Mucosa of stomach (tissue), 1 donor: ENCODE results near the gene PRDX2.
"Not testable (repeated sequence)": the region's sequence is repeated elsewhere in the genome, so short reads cannot be mapped to it uniquely, and the experiment has no call there.

Experiments used
- H3K27me3 ChIP-seq: one replicate; pipeline ENCODE4 v1.7.0; 2013; ENCODE audit warnings: mild to moderate bottlenecking, low read length; ENCODE audit not compliant: control insufficient read depth, insufficient read depth
- H3K36me3 ChIP-seq: one replicate; pipeline ENCODE4 v1.7.0; 2013; ENCODE audit warnings: low read length; ENCODE audit not compliant: control insufficient read depth, insufficient read depth
- H3K4me1 ChIP-seq: one replicate; pipeline ENCODE4 v1.7.0; 2013; ENCODE audit warnings: mild to moderate bottlenecking, low read length; ENCODE audit not compliant: control insufficient read depth, insufficient read depth
- H3K4me3 ChIP-seq: one replicate; pipeline ENCODE4 v1.7.0; 2013; ENCODE audit warnings: low read length
- H3K9ac ChIP-seq: one replicate; pipeline ENCODE4 v1.7.0; 2013; ENCODE audit warnings: mild to moderate bottlenecking, low read length, moderate library complexity
- H3K9me3 ChIP-seq: one replicate; pipeline ENCODE4 v1.7.0; 2013; ENCODE audit warnings: mild to moderate bottlenecking, low read length, moderate library complexity; ENCODE audit not compliant: control insufficient read depth
- donor health status: Pancreatic carcinoma.

Gene PRDX2

GRCh38 chr19:12837225-12837624, 35.6 kb upstream of the PRDX2 start:
- Histone ChIP-seq H3K9ac (no peak overlapping the region), H3K4me3 (no peak overlapping the region), H3K36me3 (no peaks in the 10 kb centered on the region), H3K27me3 (peaks cover 87% of the 10 kb centered on the region), H3K4me1 (peaks cover 29% of the 10 kb centered on the region), H3K9me3 (no peaks in the 10 kb centered on the region)

- H3K27me3 ChIP-seq = peaks cover 89% of the 10 kb centered on the region
- H3K9me3 ChIP-seq = no peaks in the 10 kb centered on the region
- no peak overlapping the region for H3K4me3 ChIP-seq
- no peaks in the 10 kb centered on the region for H3K36me3 ChIP-seq
- no peak overlapping the region for H3K9ac ChIP-seq
- peaks cover 26% of the 10 kb centered on the region for H3K4me1 ChIP-seq
These were observed 34.9 kb upstream of the PRDX2 start for GRCh38 chr19:12836529-12836863.

GRCh38 chr19:12834976-12835757, 33.6 kb upstream of the PRDX2 start:
- no peak overlapping the region for H3K9ac ChIP-seq
- peaks cover 18% of the 10 kb centered on the region for H3K4me1 ChIP-seq
- no peaks in the 10 kb centered on the region for H3K36me3 ChIP-seq
- peaks cover 81% of the 10 kb centered on the region for H3K27me3 ChIP-seq
- H3K4me3 ChIP-seq = peak overlapping the region; percentile 4
- no peaks in the 10 kb centered on the region for H3K9me3 ChIP-seq

GRCh38 chr19:12834566-12834943, 33.0 kb upstream of the PRDX2 start, which contains the start of gene RTBDN:
RTBDN (minus strand) TSS chr19:12834579; CDS start chr19:12829979, 4,600 bp downstream.
- Histone ChIP-seq H3K9ac (no peak within 1 kb of the TSS), H3K36me3 (no peaks in the 10 kb centered on the region), H3K4me3 (no peak within 1 kb of the TSS), H3K9me3 (no peaks in the 10 kb centered on the region), H3K27me3 (peaks cover 76% of the 10 kb centered on the region), H3K4me1 (peaks cover 18% of the 10 kb centered on the region)

GRCh38 chr19:12833738-12834565, 32.4 kb upstream of the PRDX2 start:
- no peak overlapping the region for H3K9ac ChIP-seq
- peaks cover 73% of the 10 kb centered on the region for H3K27me3 ChIP-seq

GRCh38 chr19:12833418-12833737, 31.8 kb upstream of the PRDX2 start:
- Histone ChIP-seq H3K4me1 (peaks cover 18% of the 10 kb centered on the region), H3K27me3 (peaks cover 67% of the 10 kb centered on the region), H3K4me3 (no peak overlapping the region), H3K36me3 (no peaks in the 10 kb centered on the region), H3K9me3 (no peaks in the 10 kb centered on the region), H3K9ac (no peak overlapping the region)

More at GRCh38 chr19:12833738-12834565, 32.4 kb upstream of the PRDX2 start:
- Histone ChIP-seq H3K9me3 (no peaks in the 10 kb centered on the region), H3K4me1 (peaks cover 18% of the 10 kb centered on the region), H3K36me3 (no peaks in the 10 kb centered on the region), H3K4me3 (no peak overlapping the region)

- Histone ChIP-seq H3K36me3 (no peaks in the 10 kb centered on the region), H3K4me1 (peaks cover 11% of the 10 kb centered on the region), H3K4me3 (no peak overlapping the region), H3K9me3 (no peaks in the 10 kb centered on the region), H3K27me3 (peaks cover 32% of the 10 kb centered on the region), H3K9ac (no peak overlapping the region)
These were observed 26.9 kb upstream of the PRDX2 start for GRCh38 chr19:12828494-12828893.

- Histone ChIP-seq H3K9ac (no peak overlapping the region), H3K36me3 (no peaks in the 10 kb centered on the region), H3K4me3 (no peak overlapping the region), H3K4me1 (peaks cover 3% of the 10 kb centered on the region), H3K27me3 (peaks cover 8% of the 10 kb centered on the region), H3K9me3 (no peaks in the 10 kb centered on the region)
These were observed 23.9 kb upstream of the PRDX2 start for GRCh38 chr19:12825254-12826131.

GRCh38 chr19:12821761-12822160, 20.2 kb upstream of the PRDX2 start:
- H3K4me1 ChIP-seq = peaks cover 3% of the 10 kb centered on the region
- no peak overlapping the region for H3K9ac ChIP-seq
- peaks cover 5% of the 10 kb centered on the region for H3K27me3 ChIP-seq
- no peaks in the 10 kb centered on the region for H3K9me3 ChIP-seq
- no peak overlapping the region for H3K4me3 ChIP-seq
- no peaks in the 10 kb centered on the region for H3K36me3 ChIP-seq

- H3K27me3 ChIP-seq, H3K9ac ChIP-seq, H3K4me1 ChIP-seq, H3K36me3 ChIP-seq, H3K4me3 ChIP-seq, H3K9me3 ChIP-seq: not testable (repeated sequence)
These were observed 16.2 kb upstream of the PRDX2 start for GRCh38 chr19:12817810-12818209.

GRCh38 chr19:12817188-12817587, 15.6 kb upstream of the PRDX2 start:
- not testable (repeated sequence) for H3K9ac ChIP-seq, H3K36me3 ChIP-seq, H3K4me1 ChIP-seq, H3K9me3 ChIP-seq, H3K27me3 ChIP-seq, H3K4me3 ChIP-seq

- Histone ChIP-seq H3K36me3 (no peaks in the 10 kb centered on the region), H3K9me3 (no peaks in the 10 kb centered on the region), H3K4me3 (no peak overlapping the region), H3K27me3 (no peaks in the 10 kb centered on the region), H3K9ac (no peak overlapping the region), H3K4me1 (no peaks in the 10 kb centered on the region)
These were observed 13.5 kb upstream of the PRDX2 start for GRCh38 chr19:12815088-12815487.
